ENCODE data around the gene SMYD3.

DNA sequence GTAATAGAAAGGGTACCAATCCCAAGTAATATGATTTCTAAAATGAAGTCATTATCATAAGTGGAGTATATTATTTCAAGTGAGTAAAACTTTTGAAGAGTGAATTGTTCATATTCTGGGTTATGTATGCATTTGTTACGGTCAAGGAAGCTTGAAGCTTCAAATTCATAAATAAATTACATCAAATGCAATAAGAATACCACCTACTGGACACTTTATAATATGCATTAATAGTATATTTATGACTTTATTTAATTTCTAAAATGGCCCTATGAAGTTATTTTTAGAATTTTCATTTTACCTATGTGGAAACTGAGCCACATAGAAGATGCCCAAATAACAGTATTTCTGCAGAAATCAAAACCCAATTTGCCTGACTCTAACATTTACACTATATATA, 260.6 kb downstream of the SMYD3 start:
- TF ChIP-seq, protein P1, sequence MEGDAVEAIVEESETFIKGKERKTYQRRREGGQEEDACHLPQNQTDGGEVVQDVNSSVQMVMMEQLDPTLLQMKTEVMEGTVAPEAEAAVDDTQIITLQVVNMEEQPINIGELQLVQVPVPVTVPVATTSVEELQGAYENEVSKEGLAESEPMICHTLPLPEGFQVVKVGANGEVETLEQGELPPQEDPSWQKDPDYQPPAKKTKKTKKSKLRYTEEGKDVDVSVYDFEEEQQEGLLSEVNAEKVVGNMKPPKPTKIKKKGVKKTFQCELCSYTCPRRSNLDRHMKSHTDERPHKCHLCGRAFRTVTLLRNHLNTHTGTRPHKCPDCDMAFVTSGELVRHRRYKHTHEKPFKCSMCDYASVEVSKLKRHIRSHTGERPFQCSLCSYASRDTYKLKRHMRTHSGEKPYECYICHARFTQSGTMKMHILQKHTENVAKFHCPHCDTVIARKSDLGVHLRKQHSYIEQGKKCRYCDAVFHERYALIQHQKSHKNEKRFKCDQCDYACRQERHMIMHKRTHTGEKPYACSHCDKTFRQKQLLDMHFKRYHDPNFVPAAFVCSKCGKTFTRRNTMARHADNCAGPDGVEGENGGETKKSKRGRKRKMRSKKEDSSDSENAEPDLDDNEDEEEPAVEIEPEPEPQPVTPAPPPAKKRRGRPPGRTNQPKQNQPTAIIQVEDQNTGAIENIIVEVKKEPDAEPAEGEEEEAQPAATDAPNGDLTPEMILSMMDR (IDR thresholded peaks at IDR 0.05), result no peak
- no peak for TF ChIP-seq EP300 (IDR thresholded peaks at IDR 0.05)
